Osteocyte (in vitro differentiated cells): ENCODE measurements around the gene PSIP1. TPM values are rescaled to one million over a fixed set of nuclear protein-coding genes. Genes with fewer than 3 reads are reported as not detected.

ENCODE experiments used
- DNase-seq: peaks from one replicate; pipeline ENCODE4 v3.0.0; 2021; ENCODE audit warnings: mixed read lengths; ENCODE audit not compliant: unreplicated experiment; ENCODE audit errors: extremely low spot score
- H3K27ac Mint-ChIP-seq: one replicate; pipeline ENCODE4 v1.8.0; 2021; ENCODE audit warnings: mild to moderate bottlenecking, mixed read lengths; ENCODE audit not compliant: unreplicated experiment
- H3K27me3 Mint-ChIP-seq: one replicate; pipeline ENCODE4 v1.8.0; 2021; ENCODE audit warnings: mixed read lengths; ENCODE audit not compliant: unreplicated experiment
- H3K36me3 Mint-ChIP-seq: one replicate; pipeline ENCODE4 v1.8.0; 2021; ENCODE audit warnings: mixed read lengths; ENCODE audit not compliant: unreplicated experiment
- H3K4me1 Mint-ChIP-seq: one replicate; pipeline ENCODE4 v1.8.0; 2021; ENCODE audit warnings: mixed read lengths; ENCODE audit not compliant: unreplicated experiment
- H3K4me3 Mint-ChIP-seq: one replicate; pipeline ENCODE4 v1.8.0; 2021; ENCODE audit warnings: mild to moderate bottlenecking, moderate library complexity, mixed read lengths; ENCODE audit not compliant: unreplicated experiment
- H3K9me3 Mint-ChIP-seq: one replicate; pipeline ENCODE4 v1.8.0; 2021; ENCODE audit warnings: mixed read lengths; ENCODE audit not compliant: unreplicated experiment
- CTCF ChIP-seq: fragments of 200-600 bp; sonication (generic); IDR thresholded peaks from 2 replicates; pipeline ENCODE4 v1.5.0; 2021; ENCODE audit warnings: antibody characterized with exemption, mild to moderate bottlenecking, moderate library complexity
- total RNA-seq: library from RNA; stranded (reverse); gene quantifications from 2 replicates; pipeline ENCODE4 v1.2.1, GENCODE V29; 2021

The PSIP1 gene
- total RNA-seq, 1 donor from 2014 or later, result 78.1 TPM

- peaks cover 11% of the 10 kb centered on the region for H3K4me1 Mint-ChIP-seq
- peaks cover 21% of the 10 kb centered on the region for H3K36me3 Mint-ChIP-seq
- H3K27me3 Mint-ChIP-seq, result no peaks in the 10 kb centered on the region
- H3K27ac Mint-ChIP-seq, result no peak overlapping the region
- H3K9me3 Mint-ChIP-seq, result no peaks in the 10 kb centered on the region
- no peak for TF ChIP-seq CTCF
- no peak for DNase-seq
- no peak overlapping the region for H3K4me3 Mint-ChIP-seq
Observed at GRCh38 chr9:15491950-15492349, 18.8 kb downstream of the PSIP1 start.

- Mint-ChIP-seq H3K27ac (peak overlapping the region; percentile 55), H3K4me1 (peaks cover 15% of the 10 kb centered on the region), H3K27me3 (no peaks in the 10 kb centered on the region), H3K36me3 (peaks cover 24% of the 10 kb centered on the region), H3K4me3 (no peak overlapping the region), H3K9me3 (no peaks in the 10 kb centered on the region)
- no peak for DNase-seq
- TF ChIP-seq CTCF, result peak; percentile 66
Observed at GRCh38 chr9:15485836-15486666, 24.7 kb downstream of the PSIP1 start.

GRCh38 chr9:15484802-15485201 is 26.0 kb downstream of the PSIP1 start:
- no peak for DNase-seq
- peaks cover 19% of the 10 kb centered on the region for H3K4me1 Mint-ChIP-seq
- no peak overlapping the region for H3K4me3 Mint-ChIP-seq
- no peaks in the 10 kb centered on the region for H3K9me3 Mint-ChIP-seq
- H3K27me3 Mint-ChIP-seq, result no peaks in the 10 kb centered on the region
- TF ChIP-seq CTCF, result no peak
- peaks cover 25% of the 10 kb centered on the region for H3K36me3 Mint-ChIP-seq
- H3K27ac Mint-ChIP-seq, result no peak overlapping the region

- Mint-ChIP-seq H3K27ac (peak overlapping the region; percentile 32), H3K4me1 (peaks cover 25% of the 10 kb centered on the region), H3K27me3 (no peaks in the 10 kb centered on the region), H3K36me3 (peaks cover 25% of the 10 kb centered on the region), H3K4me3 (no peak overlapping the region), H3K9me3 (no peaks in the 10 kb centered on the region)
- no peak for TF ChIP-seq CTCF
- no peak for DNase-seq
Observed at GRCh38 chr9:15482146-15482545, 28.6 kb downstream of the PSIP1 start.

GRCh38 chr9:15480028-15480427 is 30.7 kb downstream of the PSIP1 start:
- no peaks in the 10 kb centered on the region for H3K9me3 Mint-ChIP-seq
- H3K27ac Mint-ChIP-seq, result no peak overlapping the region
- peaks cover 18% of the 10 kb centered on the region for H3K4me1 Mint-ChIP-seq

More at GRCh38 chr9:15480028-15480427, 30.7 kb downstream of the PSIP1 start:
- H3K36me3 Mint-ChIP-seq, result peaks cover 27% of the 10 kb centered on the region
- TF ChIP-seq CTCF, result no peak
- no peaks in the 10 kb centered on the region for H3K27me3 Mint-ChIP-seq
- no peak for DNase-seq
- H3K4me3 Mint-ChIP-seq, result no peak overlapping the region
